Fibroblast of villous mesenchyme (primary cell): ENCODE results near the gene HMCN2. TPM values are rescaled to one million over a fixed set of nuclear protein-coding genes. Genes with fewer than 3 reads are reported as not detected.

Experiments used
- DNase-seq: peaks from one replicate; pipeline ENCODE4 v3.0.0-alpha.2; 2010; ENCODE audit warnings: low read depth
- H3K4me3 ChIP-seq: 2 replicates; pipeline ENCODE4 v1.5.1; 2011; ENCODE audit warnings: low read depth, mild to moderate bottlenecking, low read length
- total RNA-seq: library from RNA; depleted of rRNA; stranded (reverse); fragments of >200 nt; gene quantifications from 2 replicates; pipeline ENCODE4 v1.2.3, GENCODE V29; 2012
- TF ChIP-seq, protein P1 (sequence below): IDR thresholded peaks from 2 replicates; pipeline ENCODE4 v1.5.1; 2012; ENCODE audit warnings: low read depth, mild to moderate bottlenecking, low read length; ENCODE audit not compliant: insufficient read depth

The HMCN2 gene
- total RNA-seq, 1 donor = not detected

DNA sequence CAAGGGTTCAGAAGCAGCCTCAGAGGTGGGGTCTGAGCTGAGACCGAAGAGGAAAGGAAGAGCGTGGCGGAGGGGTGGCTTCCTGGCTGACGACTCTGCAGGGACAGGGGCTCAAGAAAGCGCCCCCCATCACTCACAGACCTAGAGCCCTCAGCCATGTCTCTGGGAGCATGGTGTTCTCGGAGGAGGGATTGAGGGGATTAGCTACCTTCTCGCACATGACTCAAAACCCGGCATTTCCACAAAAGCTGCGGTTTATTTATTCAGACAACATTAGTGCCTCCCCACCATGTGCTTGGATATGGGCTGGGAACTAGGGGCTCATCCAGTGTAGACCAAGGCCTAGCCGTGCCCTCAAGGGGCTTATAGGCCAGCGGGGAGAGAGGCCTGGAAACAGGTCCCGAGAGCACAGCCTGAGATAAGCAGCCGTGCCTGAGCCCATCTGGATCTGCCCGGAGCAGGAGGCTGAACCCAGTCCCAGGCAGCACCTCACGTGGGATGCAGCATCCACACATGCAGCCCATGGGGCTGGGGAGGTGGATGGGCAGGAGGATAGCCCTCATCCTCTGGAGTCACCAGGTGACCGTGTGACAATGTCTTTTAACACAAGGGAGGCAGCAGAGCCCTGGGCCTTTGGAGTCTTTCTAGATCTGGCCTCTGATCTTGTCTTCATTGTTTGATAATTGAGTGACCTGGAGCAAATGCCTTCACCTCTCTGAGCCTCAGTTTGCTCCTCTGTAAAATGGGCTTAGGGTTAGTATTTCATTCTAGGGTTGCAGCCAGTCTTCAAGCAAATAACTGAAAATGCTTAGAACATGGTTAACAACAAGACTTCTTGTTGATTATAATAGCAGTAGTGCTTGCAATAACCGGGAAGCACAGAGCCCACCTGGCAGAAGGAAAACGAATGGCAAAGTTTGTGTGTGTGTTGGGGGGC, 878 bp upstream of the HMCN2 start:
- DNase-seq = peak; percentile 55
- TF ChIP-seq, protein P1, sequence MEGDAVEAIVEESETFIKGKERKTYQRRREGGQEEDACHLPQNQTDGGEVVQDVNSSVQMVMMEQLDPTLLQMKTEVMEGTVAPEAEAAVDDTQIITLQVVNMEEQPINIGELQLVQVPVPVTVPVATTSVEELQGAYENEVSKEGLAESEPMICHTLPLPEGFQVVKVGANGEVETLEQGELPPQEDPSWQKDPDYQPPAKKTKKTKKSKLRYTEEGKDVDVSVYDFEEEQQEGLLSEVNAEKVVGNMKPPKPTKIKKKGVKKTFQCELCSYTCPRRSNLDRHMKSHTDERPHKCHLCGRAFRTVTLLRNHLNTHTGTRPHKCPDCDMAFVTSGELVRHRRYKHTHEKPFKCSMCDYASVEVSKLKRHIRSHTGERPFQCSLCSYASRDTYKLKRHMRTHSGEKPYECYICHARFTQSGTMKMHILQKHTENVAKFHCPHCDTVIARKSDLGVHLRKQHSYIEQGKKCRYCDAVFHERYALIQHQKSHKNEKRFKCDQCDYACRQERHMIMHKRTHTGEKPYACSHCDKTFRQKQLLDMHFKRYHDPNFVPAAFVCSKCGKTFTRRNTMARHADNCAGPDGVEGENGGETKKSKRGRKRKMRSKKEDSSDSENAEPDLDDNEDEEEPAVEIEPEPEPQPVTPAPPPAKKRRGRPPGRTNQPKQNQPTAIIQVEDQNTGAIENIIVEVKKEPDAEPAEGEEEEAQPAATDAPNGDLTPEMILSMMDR = no peak
- no peak overlapping the region for H3K4me3 ChIP-seq

DNA sequence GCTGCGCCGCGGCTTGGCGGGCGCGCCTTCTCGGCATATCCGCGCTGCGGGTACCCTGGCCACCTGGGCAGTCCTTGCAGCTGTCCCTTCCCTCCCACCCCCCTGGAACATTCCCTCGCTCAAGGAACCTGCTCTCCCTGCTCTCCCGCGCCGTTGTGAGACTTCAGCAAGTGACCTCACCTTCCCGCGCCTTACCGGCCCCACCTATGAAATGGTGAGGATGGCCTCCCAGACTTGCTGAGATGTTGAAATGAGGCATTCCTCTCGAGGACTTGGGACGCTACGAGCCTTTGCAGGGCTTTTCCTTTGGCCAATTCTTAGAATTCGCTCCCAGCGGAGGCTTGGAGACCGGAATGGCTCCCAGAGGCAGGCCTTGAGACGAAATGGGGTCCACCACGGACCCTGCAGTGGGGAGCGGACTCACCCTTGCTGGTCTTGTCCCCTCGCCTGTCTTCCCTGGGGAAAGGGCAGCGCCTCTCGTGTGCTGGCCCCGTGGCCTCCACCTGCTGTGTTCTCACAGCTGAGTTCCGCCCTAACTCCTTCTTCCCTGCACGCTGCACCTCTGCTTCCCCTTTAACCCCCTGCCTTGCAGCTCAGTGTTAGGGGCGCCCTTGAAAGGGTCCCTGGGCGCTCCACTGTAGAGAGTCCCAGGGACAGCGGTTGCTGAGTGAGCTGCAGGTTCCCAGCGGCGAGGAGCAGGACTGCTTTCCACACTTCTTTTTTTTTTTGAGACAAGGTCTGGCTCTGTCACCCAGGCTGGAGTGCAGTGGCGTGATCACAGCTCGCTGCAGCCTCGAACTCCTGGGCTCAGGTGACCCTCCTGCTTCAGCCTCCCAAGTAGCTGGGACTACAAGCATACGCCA, 907 bp downstream of the HMCN2 start:
- no peak overlapping the region for H3K4me3 ChIP-seq
- TF ChIP-seq, protein P1 = no peak
- DNase-seq = no peak

DNA sequence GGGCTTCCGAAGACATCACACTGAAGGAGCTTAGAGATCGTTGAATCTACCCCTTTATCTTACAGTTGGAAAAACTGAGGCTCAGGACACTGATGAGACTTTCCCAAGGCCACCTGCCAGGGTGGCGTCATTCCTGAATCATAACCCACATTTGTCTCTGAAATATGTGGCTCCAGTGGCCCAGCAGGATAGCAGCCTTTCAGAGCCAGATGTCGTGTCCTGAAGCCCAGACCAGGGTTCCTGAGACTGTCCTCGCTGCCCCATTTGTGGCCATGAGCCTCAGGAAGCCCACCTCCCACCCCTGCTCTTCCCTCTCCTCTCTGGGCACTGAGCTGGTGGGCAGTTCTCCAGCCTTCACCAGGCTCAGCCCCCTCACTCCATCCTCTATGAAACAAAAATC, 2.4 kb downstream of the HMCN2 start:
- TF ChIP-seq, protein P1 = no peak
- DNase-seq = no peak

DNA sequence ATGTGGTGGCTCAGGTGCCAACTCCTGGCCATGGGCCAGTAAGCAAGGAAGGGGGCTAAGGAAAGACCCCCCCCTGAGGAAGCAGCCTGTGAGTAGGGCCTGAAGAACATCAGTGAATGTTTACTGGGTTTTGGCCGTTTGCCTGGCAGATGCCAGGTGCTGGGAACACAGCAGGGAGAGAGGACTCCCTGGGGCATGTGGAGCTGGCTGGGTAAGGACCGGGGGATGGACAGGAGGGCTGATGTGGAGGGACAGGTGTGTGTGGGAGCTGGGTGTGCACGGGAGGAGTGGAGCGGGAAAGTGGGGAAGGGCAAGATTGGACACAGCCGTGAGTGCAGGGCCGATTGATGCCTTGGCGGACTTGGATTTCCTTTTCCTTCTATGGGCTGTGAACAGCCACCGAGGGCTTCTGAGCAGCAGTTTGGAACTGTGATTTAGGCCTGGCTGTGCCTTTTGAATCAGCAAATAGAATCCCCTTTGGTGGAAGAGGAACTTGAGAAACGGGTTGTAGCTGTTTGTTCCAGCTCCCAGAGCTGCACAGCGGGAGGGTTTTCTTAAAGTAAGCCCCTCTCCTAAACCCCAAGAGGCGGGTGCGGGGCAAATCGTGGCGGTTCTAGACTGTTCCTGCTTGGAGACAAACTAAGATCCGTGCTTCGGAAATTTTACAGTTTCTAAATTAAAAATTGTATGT, 3.1 kb downstream of the HMCN2 start:
- no peak for DNase-seq
- no peak overlapping the region for H3K4me3 ChIP-seq
- TF ChIP-seq, protein P1 = no peak

More for the DNA sequence above, 2.4 kb downstream of the HMCN2 start:
- no peak overlapping the region for H3K4me3 ChIP-seq

DNA sequence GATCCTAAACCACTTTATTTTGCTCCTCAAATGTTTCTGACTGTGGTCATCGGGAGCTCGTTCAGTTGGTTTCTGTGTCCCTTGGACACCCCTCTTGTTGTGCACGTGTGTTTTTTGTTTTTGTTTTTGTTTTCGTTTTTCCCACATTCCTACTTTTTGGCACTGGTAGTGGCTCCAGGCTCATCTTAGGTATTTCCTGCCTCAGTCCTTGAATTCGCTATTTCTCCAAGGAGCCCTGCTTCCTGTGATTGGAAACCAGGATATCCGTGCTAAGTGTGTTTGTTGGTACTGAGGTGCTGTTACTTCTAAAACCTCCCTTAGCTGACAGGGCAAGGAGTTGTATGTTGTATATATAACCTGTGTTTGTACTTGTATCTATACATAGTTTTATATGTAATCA, 5.9 kb downstream of the HMCN2 start:
- DNase-seq = no peak
- no peak overlapping the region for H3K4me3 ChIP-seq
- TF ChIP-seq, protein P1 = no peak

DNA sequence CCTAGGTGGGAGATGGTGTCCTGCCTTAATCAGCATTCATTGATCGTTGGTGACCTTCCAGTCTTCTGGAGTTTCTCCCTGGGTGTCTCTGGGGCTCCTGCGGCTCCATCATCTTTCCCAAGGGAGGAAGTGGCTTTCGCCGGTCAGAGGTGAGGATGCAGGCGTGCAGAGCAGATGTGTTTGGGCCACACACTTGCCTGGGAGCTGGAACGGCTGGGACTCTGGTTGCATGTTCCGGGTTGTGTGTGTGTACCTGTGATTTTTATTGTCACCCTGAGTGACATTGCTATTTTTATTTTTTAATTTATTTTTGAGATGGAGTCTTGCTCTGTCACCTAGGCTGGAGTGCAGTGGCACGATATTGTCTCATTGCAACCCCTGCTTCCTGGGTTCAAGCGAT, 9.6 kb downstream of the HMCN2 start:
- H3K4me3 ChIP-seq = no peak overlapping the region
- TF ChIP-seq, protein P1 = no peak
- no peak for DNase-seq
